HepG2 (cell line): ENCODE results near the gene MEA1. TPM values are rescaled to one million over a fixed set of nuclear protein-coding genes. Genes with fewer than 3 reads are reported as not detected.

Experiments used
- ATAC-seq: fragments of 200-7000 bp; cut with Tn5 transposase; 3 replicates; pipeline ENCODE4 v1.9.1; 2020; ENCODE audit warnings: mild to moderate bottlenecking, moderate library complexity
- BruUV-seq: library from RNA; stranded (reverse); fragments of 400-500 nt; replicated peaks from 2 replicates; lab custom pipeline; 2021; lab: Mats Ljungman, UMichigan
- CTCF ChIA-PET: fragments of 300-600 bp; formaldehyde crosslinking; extraction: SDS; loops from one replicate; lab custom pipeline; 2021; ENCODE audit warnings: low total read pairs, inconsistent platforms, low intra/inter-chr PET ratio; lab: Yijun Ruan, JAX
- POLR2A ChIA-PET: fragments of 350-600 bp; sonication (Branson Sonifier 250); formaldehyde crosslinking; loops from one replicate; lab custom pipeline; 2020; ENCODE audit warnings: antibody characterized with exemption, inconsistent platforms; lab: Yijun Ruan, JAX
- DNase-seq: peaks from one replicate; pipeline ENCODE4 v3.0.0-alpha.2; 2015; ENCODE audit warnings: low spot score
- FAIRE-seq: peaks from 3 replicates; lab custom pipeline; 2011; peaks lifted over from hg19 to GRCh38; lab: Jason Lieb, UNC
- H2AFZ ChIP-seq: one replicate; pipeline ENCODE4 v1.6.1; 2011; ENCODE audit warnings: low read length, inconsistent platforms
- H3K27ac ChIP-seq: fragments of 300-600 bp; 3 replicates; pipeline ENCODE4 v1.8.0; 2011; ENCODE audit warnings: mixed run types, mild to moderate bottlenecking, mixed read lengths, low read length, inconsistent platforms; ENCODE audit not compliant: insufficient read depth; ENCODE audit errors: extremely low read length
- H3K27me3 ChIP-seq, 2 experiments: fragments of 200-600 bp in 1 of 2; 2 replicates in 1 of 2; 3 replicates in 1 of 2; pipeline versions ENCODE4 v1.6.0 to v1.8.0; 2011; ENCODE audit warnings: low read length in 2 of 2, mild to moderate bottlenecking in 2 of 2, moderate library complexity in 2 of 2, inconsistent platforms in 1 of 2; ENCODE audit not compliant: insufficient read depth in 2 of 2, control insufficient read depth in 1 of 2
- H3K36me3 ChIP-seq, 2 experiments: fragments of 200-600 bp in 1 of 2; replicated peaks in 1 of 2; 2 replicates in 1 of 2; 3 replicates in 1 of 2; pipeline versions ENCODE4 v1.5.1 to v1.8.0; 2011; ENCODE audit warnings: low read length in 2 of 2, inconsistent platforms in 1 of 2; ENCODE audit not compliant: insufficient read depth in 2 of 2, control insufficient read depth in 1 of 2
- H3K4me1 ChIP-seq: 2 replicates; pipeline ENCODE4 v1.5.1; 2012; ENCODE audit warnings: low read length, inconsistent platforms; ENCODE audit not compliant: insufficient read depth
- H3K4me2 ChIP-seq: 2 replicates; pipeline ENCODE4 v1.6.0; 2011; ENCODE audit warnings: low read depth, low read length, inconsistent platforms
- H3K4me3 ChIP-seq, 3 experiments: fragments of 200-600 bp in 1 of 3; sonication (generic), shearing (Covaris generic) in 1 of 3; replicated peaks in 1 of 3; 2 replicates each; pipeline ENCODE4 v1.5.1; 2011 to 2016; ENCODE audit warnings: low read length in 3 of 3, inconsistent platforms in 2 of 3, low read depth in 2 of 3, mild to moderate bottlenecking in 2 of 3, control low read depth in 1 of 3, mixed read lengths in 1 of 3; ENCODE audit not compliant: insufficient read depth in 1 of 3
- H3K79me2 ChIP-seq: one replicate; pipeline ENCODE4 v1.6.1; 2011; ENCODE audit warnings: low read length, inconsistent platforms; ENCODE audit not compliant: insufficient read depth
- H3K9ac ChIP-seq: 2 replicates; pipeline ENCODE4 v1.6.0; 2011; ENCODE audit warnings: mild to moderate bottlenecking, low read depth, low read length, inconsistent platforms; ENCODE audit not compliant: insufficient read depth
- H3K9me3 ChIP-seq: 2 replicates; pipeline ENCODE4 v1.5.1; 2012; ENCODE audit warnings: mild to moderate bottlenecking, low read length
- H4K20me1 ChIP-seq: 2 replicates; pipeline ENCODE4 v1.6.0; 2011; ENCODE audit warnings: inconsistent platforms, mild to moderate bottlenecking, low read length, moderate library complexity; ENCODE audit not compliant: insufficient read depth
- GLI4 ChIP-seq: sonication (generic); formaldehyde crosslinking; IDR thresholded peaks from 2 replicates; pipeline ENCODE4 v1.5.1; 2020; ENCODE audit warnings: missing genetic modification reagents, mild to moderate bottlenecking, moderate library complexity, borderline replicate concordance
- MLXIP ChIP-seq: sonication (generic); formaldehyde crosslinking; IDR thresholded peaks from 2 replicates; pipeline ENCODE4 v1.9.0; 2021; ENCODE audit warnings: missing genetic modification reagents, borderline replicate concordance
- MXD3 ChIP-seq: IDR thresholded peaks from 2 replicates; pipeline ENCODE4 v1.6.1; 2016; ENCODE audit warnings: mild to moderate bottlenecking, missing biosample characterization, missing genetic modification reagents
- PLSCR1 ChIP-seq: sonication (generic); formaldehyde crosslinking; IDR thresholded peaks from 2 replicates; pipeline ENCODE4 v1.5.0; 2020; ENCODE audit warnings: missing genetic modification reagents, mild to moderate bottlenecking, borderline replicate concordance
- PRMT3 ChIP-seq: sonication (generic); formaldehyde crosslinking; IDR thresholded peaks from 2 replicates; pipeline ENCODE4 v1.8.1; 2022; ENCODE audit warnings: low read depth, mild to moderate bottlenecking, moderate library complexity, missing genetic modification reagents, borderline replicate concordance
- RNF2 ChIP-seq: fragments of 450-650 bp; conservative IDR thresholded peaks from 2 replicates; pipeline ENCODE4 v1.6.1; 2016; ENCODE audit warnings: low read depth
- SALL2 ChIP-seq: sonication (generic); formaldehyde crosslinking; IDR thresholded peaks from 2 replicates; pipeline ENCODE4 v1.8.1; 2023; ENCODE audit warnings: mild to moderate bottlenecking, missing genetic modification reagents, inconsistent platforms
- SKIL ChIP-seq: sonication (generic); formaldehyde crosslinking; IDR thresholded peaks from 2 replicates; pipeline ENCODE4 v1.8.0; 2022; ENCODE audit warnings: missing genetic modification reagents, mild to moderate bottlenecking, moderate library complexity, borderline replicate concordance
- ZBTB33 ChIP-seq: sonication (generic); formaldehyde crosslinking; IDR thresholded peaks from 2 replicates; pipeline ENCODE4 v1.4.0; 2020; ENCODE audit warnings: missing genetic modification reagents
- ZFP82 ChIP-seq: sonication (generic); formaldehyde crosslinking; IDR thresholded peaks from 2 replicates; pipeline ENCODE4 v1.5.1; 2020; ENCODE audit warnings: mild to moderate bottlenecking, missing genetic modification reagents, borderline replicate concordance
- ZNF280B ChIP-seq: sonication (generic); formaldehyde crosslinking; IDR thresholded peaks from 2 replicates; pipeline ENCODE4 v1.5.0; 2020; ENCODE audit warnings: missing genetic modification reagents, mild to moderate bottlenecking, borderline replicate concordance
- ZNF766 ChIP-seq: sonication (generic); formaldehyde crosslinking; IDR thresholded peaks from 2 replicates; pipeline ENCODE4 v1.5.0; 2020; ENCODE audit warnings: missing genetic modification reagents, borderline replicate concordance
- WGBS: methylation state at CpG from one replicate; pipeline ENCODE4 v1.1.6; 2017; ENCODE audit warnings: low lambda C conversion rate; 5-methylcytosine and 5-hydroxymethylcytosine counted together
- in situ Hi-C: cut with HindIII; loops from 2 replicates; pipeline ENCODE4 v1.10.0; 2017; ENCODE audit warnings: low pct_unique_long_range_greater_than_20kb; ENCODE audit not compliant: extremely low pct_ligation_motif_present
- intact Hi-C: fragments of 100-400 bp; cut with micrococcal nuclease; formaldehyde crosslinking; loops from one replicate; pipeline ENCODE4 v1.10.0; 2022; ENCODE audit not compliant: unreplicated experiment
- polyA plus RNA-seq, 8 experiments: library from polyadenylated mRNA; depleted of rRNA in 3 of 8; stranded (reverse) in 7 of 8; unstranded in 1 of 8; fragments of >200 nt; fragmentation: Illumina TruSeq in 4 of 8; extraction: Trizol in 4 of 8; gene quantifications; 2 replicates each; pipeline versions ENCODE4 v1.2.1 to v1.2.3, GENCODE V29; 2011 to 2016; ENCODE audit warnings: low read depth in 4 of 8, missing spikeins in 1 of 8, mixed read lengths in 1 of 8; ENCODE audit not compliant: insufficient read depth in 1 of 8
- total RNA-seq, 5 experiments: library from RNA; depleted of rRNA; stranded (reverse); fragments of >200 nt; fragmentation: Illumina TruSeq; extraction: Trizol; gene quantifications; 2 replicates each; pipeline ENCODE4 v1.2.3, GENCODE V29; 2016; ENCODE audit warnings: low read depth in 1 of 5

MEA1 gene
- total and polyA plus RNA-seq, 2 of the 13 experiments (the other 11 are each of a cell fraction or from before 2014, with no cell fraction given), result 75.6 to 86.2 TPM

GRCh38 chr6:43045371-43045930 is 31.7 kb upstream of the MEA1 start:
- peaks cover 3% of the 10 kb centered on the region for H3K79me2 ChIP-seq
- H3K4me3 ChIP-seq, result no peak overlapping the region
- H3K27ac ChIP-seq, result no peak overlapping the region
- ChIA-PET CTCF (no interaction called here), POLR2A (interaction anchor here (0.9 to 2.2 kb wide), 3 partner anchors 8 to 15 kb away, joined by 4 to 5 read pairs (median 4); partner anchors contain the start of genes CUL7, KLC4 and MRPL2)
- no peaks in the 10 kb centered on the region for H4K20me1 ChIP-seq
- no peaks in the 10 kb centered on the region for H3K9me3 ChIP-seq
- H2AFZ ChIP-seq, result no peak overlapping the region
- WGBS, result 97% methylated on average over 11 of the region's 11 CpGs
- intact Hi-C loops, result no loop called here
- ATAC-seq (no peak; the same call in 2 of the 3 replicates), FAIRE-seq (no peak), DNase-seq (no peak)
- peaks cover 2% of the 10 kb centered on the region for H3K4me1 ChIP-seq
- no peak overlapping the region for H3K4me2 ChIP-seq
- no peak overlapping the region for H3K9ac ChIP-seq
- BruUV-seq, result no TSS peak
- no peaks in the 10 kb centered on the region for H3K27me3 ChIP-seq
- H3K36me3 ChIP-seq, result peaks cover 50 to 80% of the 10 kb centered on the region in 2 experiments
- in situ Hi-C loops, result no loop called here
- no peak for TF ChIP-seq ZFP82 (CRISPR knock-in tag)
- TF ChIP-seq GLI4 (CRISPR knock-in tag), result no peak
- peak; percentile 91 for TF ChIP-seq ZBTB33 (CRISPR knock-in tag)
- TF ChIP-seq ZNF280B (CRISPR knock-in tag), result 0 out of 2 replicates have a peak, but pooled peaks have one; percentile 20
- TF ChIP-seq PLSCR1 (CRISPR knock-in tag), result no peak
- no peak for TF ChIP-seq RNF2
- TF ChIP-seq ZNF766 (CRISPR knock-in tag), result no peak
- no peak for TF ChIP-seq PRMT3
- TF ChIP-seq SALL2 (CRISPR knock-in tag), result no peak
- TF ChIP-seq MXD3 (CRISPR knock-in tag), result no peak
- no peak for TF ChIP-seq MLXIP
- TF ChIP-seq SKIL (CRISPR knock-in tag), result no peak
